ENCODE measurements around the gene ARHGEF10L.
"Not testable (repeated sequence)": the region's sequence is repeated elsewhere in the genome, so short reads cannot be mapped to it uniquely, and the experiment has no call there.

ARHGEF10L gene

DNA sequence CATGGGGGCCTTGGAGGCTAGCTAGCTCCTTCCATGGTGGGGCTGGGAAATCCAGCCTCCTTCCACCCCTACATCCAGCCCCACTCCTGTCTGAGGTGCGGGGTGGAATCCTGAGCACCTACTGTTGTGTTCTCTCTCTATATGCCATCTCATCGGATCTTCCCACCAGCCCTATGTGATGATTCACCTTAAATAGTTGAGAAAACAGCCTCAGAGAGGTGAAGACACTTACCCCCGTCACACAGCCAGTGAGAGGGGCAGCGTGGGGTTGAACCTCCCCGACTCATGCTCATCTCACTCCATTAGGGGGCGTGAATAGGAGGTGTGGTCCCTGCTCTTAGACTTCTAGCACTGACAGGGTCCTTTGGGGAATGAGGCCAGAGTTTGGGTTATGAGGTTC is 184.7 kb downstream of the ARHGEF10L start:
- DNase-seq = no peak

DNA sequence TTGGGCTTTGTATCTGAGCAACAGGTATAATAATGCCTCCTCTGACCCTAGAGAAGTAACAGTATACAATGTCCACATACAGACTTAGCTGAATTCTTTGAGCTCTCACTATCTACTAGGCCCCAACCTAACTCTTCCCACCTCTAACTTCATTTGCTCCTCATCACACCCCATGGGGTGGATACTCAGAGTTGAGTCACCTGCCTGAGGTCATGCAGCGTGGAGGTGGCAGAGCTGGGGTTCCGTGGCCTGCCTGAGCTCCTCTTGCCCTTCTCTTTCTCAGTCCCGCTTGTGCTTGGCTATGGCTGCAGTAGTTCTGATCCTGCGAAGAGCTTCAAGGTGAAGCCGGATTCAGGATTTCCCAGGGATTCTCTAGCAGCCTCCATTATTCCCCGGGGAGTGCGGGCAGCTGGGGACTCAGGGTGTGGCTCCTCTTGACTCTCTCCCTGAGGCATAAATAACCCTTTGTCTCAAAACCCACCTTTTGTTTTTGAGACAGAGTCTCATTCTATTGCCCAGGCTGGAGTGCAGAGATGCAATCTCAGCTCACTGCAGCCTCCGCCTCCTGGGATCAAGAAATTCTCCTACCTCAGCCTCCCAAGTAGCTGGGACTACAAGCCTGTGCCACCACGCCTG is 185.7 kb downstream of the ARHGEF10L start:
- DNase-seq = no peak

DNA sequence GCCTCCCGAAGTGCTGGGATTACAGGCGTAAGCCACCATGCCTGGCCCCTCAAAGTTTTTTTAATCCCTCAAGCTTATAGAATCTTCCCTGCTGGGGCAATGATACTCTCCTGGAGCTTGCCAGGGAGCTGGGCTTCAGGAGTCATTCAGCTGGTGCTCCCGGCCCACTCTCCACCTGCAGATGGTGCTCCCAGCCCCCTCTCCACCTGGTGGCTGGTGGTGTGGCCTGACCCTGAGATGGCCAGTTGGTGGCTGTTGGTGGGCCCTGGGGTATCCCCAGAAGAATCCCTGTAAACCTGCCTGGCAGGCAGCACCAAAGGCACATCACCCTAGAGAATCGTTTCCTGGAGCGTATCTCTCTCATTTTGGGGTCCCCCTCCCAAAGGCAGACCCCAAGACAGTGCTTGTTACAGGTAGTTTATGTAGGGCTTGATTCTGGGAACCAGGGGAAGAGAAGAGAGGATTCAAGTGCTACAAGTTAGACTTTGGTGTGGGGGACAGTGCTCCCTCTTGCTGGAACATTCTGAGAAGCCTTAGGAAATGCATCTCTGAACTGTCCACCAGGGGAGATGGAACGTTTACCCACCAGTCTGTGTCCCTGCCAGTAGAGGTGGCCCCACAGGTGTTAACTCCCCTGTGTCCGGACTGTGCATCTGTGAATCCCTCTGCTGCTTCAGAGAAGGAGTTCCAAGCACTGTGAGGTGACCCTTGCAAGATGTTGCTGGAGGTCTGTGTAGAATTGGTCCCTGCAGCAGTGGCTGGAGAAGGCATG is 186.5 kb downstream of the ARHGEF10L start:
- no peak for DNase-seq

DNA sequence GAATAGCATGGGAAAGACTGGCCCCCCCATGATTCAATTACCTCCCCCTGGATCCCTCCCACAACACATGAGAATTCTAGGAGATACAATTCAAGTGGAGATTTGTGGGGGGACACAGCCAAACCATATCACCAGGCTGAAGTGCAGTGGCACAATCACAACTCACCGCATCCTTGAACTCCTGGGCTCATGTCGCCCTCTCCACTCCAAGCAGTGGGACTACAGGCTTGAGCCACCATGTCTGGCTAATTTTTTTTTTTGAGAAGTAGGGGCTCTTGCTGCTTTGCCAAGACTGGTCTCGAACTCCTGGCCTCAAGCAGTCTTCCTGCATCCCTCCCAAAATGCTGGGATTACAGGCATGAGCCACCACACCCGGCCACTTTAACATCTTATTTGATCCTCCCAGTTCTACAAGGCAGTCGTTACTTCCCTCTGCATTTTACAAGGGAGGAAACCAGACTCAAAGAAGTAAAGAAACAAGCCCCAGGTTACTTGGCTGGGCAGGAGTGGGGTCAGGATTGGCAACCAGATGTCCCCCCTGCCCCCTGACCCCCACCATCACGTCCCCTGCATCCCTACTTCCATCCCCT is 188.7 kb downstream of the ARHGEF10L start:
- no peak for DNase-seq

DNA sequence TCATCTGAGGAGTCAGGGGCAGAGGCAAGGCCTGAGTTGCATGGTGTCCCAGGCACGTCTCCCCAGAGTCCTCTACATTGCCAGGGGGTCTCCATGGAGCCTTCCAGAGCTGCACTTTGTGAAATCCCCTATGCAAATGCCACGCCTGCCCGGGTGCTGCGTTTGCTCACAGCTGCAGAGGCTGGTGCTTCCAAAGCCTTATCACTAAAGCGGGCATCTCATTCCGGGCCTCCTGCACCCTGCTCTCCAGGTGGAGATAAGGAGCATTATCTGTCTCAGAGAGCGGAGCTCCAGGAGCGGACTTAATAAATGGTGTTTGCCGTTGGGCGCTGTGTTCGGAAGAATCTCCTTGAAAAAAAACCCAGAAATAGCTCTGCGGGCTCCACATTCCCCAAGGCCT is 189.8 kb downstream of the ARHGEF10L start:
- DNase-seq = no peak

DNA sequence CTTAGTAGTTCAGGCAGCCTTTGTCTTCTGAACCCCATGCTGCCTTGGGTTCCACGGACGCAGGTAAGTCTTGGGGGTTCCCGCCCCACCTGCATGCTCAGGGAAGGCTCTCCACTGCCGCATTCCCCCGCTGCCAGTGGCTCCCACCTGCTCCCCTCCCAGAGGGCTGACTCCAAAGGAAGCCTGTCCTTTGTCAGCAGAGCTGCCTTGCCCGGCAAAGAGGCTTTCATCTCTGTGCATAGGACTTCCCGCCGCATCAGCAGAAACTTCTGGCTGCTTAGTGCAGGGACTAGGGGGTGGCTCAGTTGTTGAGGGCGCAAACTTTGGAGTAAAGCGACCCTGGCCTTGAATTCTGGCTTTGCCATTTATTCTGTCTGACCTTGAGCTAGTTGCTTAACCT is 190.4 kb downstream of the ARHGEF10L start:
- no peak for DNase-seq

DNA sequence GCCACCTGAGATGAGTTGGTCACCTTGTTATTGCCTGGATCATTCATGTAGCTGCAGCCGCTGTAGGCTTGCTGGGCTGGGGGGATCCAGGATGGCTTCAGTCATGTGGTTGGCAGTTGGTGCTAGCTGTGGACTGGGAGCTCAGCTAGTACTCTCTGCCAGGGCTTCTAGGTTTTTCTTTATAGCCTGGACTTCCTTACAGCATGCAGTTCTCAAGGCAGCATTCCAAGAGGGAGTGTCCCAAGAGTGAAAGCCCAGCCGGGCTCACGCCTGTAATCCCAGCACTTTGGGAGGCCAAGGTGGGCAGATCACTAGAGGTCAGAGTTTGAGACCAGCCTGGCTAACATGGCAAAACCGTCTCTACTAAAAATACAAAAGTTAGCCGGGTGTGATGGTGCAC is 192.0 kb downstream of the ARHGEF10L start:
- no peak for DNase-seq

DNA sequence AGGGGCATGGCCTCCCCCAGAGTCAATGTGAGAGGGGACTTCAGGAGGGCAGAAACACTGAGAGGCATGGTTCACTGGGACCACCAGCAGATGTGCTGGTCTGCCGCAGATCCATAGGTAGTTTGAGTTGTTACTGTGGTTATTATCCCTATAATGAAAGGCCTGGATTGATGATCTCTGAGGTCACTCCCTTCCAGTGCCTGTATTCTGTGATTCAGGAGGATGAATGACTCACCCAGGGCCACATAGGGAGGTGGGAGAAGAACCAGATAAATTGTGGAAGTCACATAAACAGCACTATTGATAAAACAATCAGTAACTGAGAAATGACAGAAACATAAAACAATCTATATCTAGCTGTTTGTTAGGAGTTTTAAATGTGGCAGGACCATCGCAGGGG is 193.0 kb downstream of the ARHGEF10L start:
- no peak for DNase-seq

DNA sequence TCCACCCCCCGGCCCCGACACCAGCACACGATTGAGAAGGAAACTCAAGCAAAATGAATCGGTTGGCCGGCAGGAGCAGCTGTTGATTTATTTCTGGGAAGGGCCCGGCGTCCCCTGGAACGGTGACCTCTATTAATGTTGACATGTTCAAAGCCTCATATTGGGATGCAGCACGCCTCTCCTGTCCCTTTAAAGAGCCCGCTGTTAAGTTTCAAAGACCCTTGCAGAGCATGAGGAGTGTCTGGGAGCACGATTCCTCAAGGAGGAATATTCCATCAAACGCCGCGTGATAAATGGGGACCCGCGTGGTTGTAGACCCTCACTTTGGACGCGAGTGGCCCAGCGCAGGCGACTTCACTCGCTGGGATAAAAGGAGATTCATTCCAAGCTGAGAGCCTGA is 194.2 kb downstream of the ARHGEF10L start:
- no peak for DNase-seq

DNA sequence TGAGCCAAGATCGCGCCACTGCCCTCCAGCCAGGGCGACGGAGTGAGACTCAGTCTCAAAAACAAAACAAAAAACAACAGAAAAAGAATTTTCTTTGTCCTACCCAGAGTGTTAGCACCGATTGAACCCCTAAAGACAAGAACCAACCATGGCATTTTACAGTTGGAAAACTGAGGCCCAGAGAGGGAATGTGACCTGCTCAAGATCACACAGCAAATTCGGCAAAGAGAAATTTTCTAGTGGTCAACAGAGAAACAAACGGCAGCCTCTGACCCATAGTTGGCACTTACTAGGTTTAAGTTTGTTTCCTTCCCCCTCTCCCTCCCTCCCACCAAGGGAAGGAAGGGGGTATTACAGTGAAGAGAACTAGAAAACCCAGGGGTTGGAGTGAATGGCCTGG is 195.1 kb downstream of the ARHGEF10L start:
- DNase-seq = no peak

DNA sequence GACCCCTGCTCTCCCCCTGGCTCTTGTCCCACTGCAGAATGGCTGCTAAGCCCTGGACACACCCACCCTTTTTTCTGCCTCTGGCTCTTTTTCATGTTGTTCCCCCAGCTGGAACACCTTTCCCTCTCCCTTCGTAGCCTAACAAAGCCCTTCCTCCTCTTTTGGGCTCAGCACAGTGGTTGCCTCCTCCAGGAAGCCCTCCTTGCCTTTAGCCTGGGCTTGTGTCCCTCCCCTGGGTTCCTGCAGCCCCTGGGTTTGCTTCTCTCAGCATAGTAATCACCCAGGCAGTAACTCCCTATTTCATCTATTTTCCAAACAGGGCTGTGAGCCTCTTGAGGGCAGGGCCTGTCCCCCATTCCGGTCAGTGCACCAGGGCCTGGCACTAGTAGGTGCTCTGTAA is 195.8 kb downstream of the ARHGEF10L start:
- DNase-seq = no peak

DNA sequence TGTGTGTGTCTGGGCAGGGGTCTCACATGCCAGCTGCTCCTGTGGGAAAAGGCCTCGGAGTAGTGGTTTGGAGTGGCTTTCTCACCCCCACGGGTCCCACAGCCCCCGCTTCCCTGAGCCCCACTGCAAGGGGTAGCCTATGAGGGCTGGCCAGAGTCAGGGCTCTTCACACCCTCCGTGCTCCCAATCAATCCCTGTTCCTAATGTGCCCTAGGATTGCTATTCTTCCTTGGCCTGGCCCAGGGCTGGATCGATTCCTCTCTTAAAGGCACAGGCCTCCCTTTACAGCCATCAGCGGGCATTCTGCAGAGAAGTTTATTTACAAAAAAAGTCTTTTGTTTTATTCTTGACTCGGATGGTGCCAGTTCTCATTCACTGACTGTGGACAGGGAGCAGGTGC is 196.3 kb downstream of the ARHGEF10L start:
- no peak for DNase-seq

DNA sequence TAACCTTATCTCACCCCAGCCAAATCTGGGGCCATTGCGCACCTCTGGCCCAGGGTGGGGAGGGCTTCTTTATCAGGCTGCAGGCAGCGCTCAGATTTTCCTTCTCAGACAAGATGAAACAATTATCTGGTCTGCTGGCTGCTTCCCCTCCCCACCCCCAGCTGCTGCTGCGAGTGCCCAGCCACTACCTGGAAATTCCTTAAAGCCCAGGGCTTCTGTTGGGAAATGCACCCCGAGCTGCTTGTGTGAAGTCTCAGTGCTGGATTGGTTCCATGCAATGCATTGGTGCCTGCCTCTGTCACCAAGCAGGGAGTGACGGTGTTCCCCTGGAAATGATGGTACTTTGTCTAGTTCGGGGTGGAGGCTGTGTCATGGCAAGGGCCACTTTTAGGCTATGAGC is 197.1 kb downstream of the ARHGEF10L start:
- no peak for DNase-seq

DNA sequence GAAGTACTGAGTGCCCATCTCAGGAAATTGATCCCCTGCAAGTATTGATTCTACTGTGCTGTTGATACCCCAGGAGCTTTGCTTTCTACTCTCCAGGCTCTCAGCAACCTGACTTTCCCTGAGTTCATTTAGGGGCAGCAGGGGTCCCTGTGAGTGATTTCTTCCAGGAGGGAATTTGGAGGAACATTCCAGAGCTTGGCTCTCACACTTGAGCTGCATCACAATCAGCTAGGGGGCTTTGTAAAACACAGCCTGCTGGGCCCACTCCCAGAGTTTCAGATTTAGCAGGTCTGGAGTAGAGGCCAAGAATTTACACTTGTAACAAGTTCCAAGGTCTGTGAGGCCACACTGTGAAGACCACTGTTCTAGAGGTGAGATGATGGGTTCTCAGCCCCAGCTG is 199.6 kb downstream of the ARHGEF10L start:
- no peak for DNase-seq

DNA sequence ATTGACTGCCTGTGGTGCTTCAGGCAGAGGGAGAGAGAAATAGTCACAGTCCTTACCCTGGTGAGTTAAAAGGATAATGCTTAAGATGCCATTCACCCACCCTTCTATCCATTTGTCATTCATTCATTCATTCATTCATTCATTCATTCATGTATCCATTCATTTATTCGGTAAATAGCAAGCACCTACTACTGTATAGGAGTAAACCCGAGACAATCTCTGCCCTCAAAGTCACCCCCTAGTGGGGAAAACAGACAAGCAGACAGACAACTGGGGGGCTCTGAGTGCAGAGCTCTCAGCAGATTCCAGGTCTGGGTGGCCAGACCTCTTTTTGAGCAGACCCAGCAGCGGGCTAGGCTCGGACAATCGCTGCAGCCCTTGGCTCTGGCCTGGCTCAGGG is 201.6 kb downstream of the ARHGEF10L start:
- DNase-seq = no peak

DNA sequence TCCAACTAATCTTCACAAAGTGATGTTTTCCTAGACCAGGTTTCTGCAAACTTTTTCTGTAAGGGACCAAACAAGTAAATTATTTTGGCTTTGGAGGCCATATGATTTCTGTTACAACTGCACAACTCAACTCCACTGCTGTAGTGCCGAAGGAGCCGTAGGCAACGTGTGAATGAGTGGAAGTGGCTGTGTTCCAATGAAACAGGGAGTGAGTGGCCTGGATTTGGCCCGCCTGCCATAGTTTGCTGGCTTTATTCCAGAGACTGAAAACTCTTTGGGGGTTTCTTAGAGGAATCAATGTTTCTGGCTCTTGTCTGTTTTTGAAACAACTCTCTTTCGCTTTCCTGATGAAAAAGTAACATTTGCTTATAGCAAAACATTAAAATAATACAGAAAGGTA is 203.1 kb downstream of the ARHGEF10L start:
- DNase-seq = no peak

DNA sequence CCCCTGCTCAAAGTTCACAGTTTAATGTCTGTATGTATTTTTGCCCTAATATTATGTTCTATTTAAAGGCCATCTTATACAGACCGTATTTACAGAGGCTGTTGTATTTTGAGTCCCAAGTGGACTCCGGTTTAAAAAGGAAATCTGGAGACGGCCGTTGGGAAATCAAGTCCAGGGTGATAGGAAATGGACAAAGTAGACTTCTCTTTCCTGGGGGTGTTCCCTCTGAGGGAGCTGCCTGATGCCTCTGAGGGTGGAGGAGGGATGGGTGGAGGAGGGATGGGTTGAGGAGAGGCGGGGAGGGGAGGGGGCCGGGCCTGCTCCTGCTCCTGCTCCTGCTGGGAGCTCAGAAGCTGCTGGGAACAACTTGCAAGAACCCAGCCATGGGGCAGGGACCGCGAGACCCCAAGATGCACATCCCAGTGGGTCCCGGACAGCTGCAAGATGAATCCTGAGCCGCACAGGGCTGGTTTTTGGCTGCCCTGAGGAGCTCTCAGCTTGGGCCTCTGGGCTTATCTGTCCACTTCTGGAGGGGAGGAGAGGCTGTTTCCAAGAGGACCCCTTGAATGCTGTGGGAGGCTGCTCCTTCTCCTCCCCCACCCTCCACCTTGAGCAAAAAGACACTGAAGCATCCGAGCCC is 203.6 kb downstream of the ARHGEF10L start:
- no peak for DNase-seq

DNA sequence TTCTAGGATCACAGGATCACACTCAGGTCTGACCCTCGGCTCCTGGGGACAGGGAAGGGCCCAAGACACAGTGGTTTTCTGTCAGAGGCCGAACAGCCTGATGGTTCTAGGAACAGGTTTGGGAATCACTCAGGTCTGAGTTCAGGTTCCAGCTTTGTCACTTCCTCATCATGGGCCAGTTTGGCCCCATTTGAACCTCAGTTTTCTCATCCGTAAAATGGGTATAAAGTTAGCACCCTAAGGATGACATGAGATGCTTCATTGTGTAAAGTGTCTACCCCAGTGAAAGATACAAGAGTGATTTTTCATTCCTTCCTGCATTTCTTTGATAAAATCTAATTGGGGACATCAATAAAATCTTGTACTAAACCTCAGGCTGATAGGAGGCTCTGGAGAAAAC is 204.4 kb downstream of the ARHGEF10L start:
- no peak for DNase-seq

DNA sequence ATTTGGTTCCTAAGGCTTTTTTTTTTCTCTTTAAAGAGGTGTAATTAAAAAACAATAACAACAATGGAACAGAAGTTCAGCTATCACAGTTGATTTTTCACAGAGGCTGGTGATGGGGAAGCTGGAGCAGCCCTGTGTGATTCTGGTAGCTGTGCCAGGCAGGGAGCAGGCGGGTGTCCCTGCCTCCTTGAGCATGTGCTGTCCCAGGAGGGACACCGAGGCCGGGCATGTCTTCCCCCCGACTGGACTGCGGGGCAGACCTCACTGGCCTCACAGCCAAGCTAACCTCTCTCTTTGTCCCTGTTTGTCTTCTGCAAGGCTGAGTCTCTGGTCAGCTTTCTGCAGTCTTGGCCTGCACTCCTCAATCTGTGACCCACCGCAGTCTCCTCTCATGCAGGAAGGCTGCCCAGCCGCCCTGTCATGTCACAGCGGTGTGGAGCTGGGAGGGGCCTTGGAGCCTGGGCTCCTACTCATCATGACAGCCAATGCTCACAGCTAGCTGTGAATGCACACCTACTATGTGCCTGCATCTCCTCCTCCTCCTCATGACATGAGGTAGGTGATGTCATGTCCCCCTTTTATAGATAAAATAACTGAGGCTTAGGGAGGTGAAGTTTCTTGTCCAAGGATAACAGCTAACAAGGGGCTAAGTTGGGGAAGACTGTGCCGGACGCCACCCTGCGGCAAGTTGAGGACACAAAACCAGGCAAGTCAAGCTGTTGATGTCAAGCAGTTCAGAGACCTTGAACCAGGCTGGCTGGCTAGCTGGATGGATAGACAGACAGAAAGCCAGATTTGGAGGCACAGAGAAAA is 205.4 kb downstream of the ARHGEF10L start:
- no peak for DNase-seq

DNA sequence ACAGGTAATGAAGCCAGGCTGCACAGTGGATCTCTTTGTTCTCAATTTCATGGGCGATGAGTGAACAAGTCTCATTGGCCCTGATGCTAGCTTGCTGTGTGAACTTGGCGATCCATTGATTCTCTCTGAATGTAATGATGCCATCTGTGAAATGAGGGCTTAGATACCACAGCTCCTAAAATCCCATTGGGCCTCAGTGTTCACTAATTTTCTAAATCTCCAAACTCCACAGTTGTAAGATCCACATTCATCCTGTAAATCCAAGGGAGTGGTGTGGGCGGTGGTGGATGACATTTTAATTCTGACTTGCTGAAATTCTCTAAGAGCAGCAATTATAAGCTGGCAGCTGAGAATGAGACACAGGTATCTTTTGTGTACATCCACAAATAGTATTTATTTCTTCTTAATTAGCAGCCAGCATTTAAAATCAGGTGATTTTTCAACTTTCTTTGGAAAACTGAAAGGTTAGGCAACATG is 206.0 kb downstream of the ARHGEF10L start:
- DNase-seq = no peak

DNA sequence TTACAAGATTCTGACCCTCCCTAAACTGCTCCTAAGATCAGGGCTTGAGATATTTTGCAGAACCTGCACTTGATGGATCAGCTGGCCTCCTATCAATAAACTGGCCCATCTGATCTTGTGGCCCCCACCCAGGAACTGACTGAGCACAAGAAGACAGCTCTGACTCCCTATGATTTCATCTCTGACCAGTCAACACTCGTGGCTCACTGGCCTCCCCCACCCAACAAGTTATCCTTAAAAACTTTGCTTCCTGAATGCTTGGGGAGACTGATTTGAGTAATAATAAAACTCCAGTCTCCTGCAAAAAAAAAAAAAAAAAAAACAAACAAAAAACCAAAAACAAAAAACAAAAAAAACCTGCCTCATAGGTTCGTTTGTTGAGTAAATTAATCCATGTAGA is 206.8 kb downstream of the ARHGEF10L start:
- not testable (repeated sequence) for DNase-seq

DNA sequence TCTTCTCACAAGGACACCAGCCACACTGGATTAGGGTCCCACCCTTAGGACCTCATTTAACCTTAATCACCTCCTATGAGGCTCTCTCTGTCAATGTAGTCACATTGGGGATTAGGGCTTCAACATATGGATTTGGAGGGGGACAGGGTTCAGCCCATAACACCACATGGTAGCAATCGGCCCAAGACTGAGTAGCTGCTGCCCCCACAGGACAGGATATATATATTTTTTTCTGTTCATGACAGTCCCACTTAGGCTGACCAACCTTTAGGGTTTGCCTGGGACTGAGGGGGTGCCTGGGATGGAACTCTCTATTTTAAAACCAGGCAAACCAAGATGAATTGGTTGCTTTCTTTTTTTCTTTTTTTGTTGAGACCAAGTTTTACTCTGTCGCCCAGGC is 207.4 kb downstream of the ARHGEF10L start:
- DNase-seq = no peak
